Coronary artery (tissue), 2 donors: ENCODE measurements around the gene PTPRO.

Experiments used
- DNase-seq: peaks from one replicate; pipeline ENCODE4 v3.0.0-alpha.2; 2017; ENCODE audit warnings: low spot score
- H3K27ac ChIP-seq, 2 donors: fragments of 200-600 bp; sonication (generic); one replicate each; pipeline ENCODE4 v1.5.1; 2016 to 2019
- H3K4me3 ChIP-seq: fragments of 200-600 bp; sonication (generic); 2 replicates; pipeline ENCODE4 v1.5.1; 2016; ENCODE audit warnings: mild to moderate bottlenecking, moderate library complexity
- TF ChIP-seq, protein P1 (sequence below): fragments of 200-600 bp; sonication (generic); IDR thresholded peaks from one replicate; pipeline ENCODE4 v1.5.1; 2019; ENCODE audit warnings: antibody characterized with exemption

PTPRO gene

DNA sequence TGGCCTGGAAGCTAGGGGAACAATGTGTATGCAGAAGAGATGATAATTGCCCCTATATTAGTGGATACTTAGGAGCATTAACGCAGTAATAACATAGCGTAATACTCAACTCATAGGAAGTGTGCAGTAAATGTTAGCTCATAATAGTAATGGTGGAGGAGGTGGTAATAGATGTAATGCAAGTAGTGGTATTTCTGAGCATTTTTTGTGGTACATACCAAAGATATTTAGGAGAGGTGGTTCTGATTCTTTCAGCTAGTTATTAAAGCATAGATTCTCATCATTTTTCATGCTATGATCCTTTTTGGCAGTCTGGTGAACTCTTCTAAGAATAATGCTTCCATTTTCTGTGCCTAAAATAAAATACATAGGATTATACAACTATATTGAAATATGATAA is 233.1 kb downstream of the PTPRO start:
- no peak overlapping the region for H3K27ac ChIP-seq
- no peak overlapping the region for H3K4me3 ChIP-seq
- TF ChIP-seq, protein P1, sequence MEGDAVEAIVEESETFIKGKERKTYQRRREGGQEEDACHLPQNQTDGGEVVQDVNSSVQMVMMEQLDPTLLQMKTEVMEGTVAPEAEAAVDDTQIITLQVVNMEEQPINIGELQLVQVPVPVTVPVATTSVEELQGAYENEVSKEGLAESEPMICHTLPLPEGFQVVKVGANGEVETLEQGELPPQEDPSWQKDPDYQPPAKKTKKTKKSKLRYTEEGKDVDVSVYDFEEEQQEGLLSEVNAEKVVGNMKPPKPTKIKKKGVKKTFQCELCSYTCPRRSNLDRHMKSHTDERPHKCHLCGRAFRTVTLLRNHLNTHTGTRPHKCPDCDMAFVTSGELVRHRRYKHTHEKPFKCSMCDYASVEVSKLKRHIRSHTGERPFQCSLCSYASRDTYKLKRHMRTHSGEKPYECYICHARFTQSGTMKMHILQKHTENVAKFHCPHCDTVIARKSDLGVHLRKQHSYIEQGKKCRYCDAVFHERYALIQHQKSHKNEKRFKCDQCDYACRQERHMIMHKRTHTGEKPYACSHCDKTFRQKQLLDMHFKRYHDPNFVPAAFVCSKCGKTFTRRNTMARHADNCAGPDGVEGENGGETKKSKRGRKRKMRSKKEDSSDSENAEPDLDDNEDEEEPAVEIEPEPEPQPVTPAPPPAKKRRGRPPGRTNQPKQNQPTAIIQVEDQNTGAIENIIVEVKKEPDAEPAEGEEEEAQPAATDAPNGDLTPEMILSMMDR: no peak
- DNase-seq: no peak

DNA sequence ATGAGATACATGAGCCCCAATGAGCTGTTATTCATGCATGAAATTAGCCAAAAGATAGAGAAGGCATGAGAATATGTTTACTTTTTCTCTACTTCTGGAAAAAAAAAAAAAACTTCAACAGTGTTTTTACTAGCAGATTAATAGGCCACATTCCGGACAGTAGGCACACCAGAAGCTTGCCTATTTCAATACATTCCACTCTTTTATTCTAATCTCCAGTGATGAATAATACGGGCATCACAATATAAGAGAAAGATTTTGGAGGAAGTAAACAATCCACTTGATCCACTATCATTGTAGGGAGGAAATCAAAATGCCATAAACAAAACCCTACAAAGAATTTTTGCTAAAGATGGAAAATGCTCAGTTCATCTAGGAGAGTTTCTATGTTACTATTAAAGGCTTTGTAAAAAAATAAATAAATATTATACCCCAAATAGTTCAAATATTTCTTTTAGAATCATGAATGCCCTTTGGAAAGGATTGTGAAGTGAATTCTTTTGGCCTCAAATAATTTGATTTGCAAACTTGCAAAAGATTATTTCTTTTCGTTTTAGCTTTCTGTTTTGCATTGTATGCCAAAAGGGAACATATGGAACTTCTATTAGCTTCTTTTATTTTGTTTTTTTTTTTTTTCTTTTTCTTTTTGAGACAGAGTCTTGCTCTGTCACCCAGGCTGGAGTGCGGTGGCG is 234.2 kb downstream of the PTPRO start:
- Histone ChIP-seq H3K4me3 (peak overlapping the region; percentile 33), H3K27ac (peak overlapping the region; percentile 4 to 70)
- no peak for DNase-seq
- TF ChIP-seq, protein P1: no peak

DNA sequence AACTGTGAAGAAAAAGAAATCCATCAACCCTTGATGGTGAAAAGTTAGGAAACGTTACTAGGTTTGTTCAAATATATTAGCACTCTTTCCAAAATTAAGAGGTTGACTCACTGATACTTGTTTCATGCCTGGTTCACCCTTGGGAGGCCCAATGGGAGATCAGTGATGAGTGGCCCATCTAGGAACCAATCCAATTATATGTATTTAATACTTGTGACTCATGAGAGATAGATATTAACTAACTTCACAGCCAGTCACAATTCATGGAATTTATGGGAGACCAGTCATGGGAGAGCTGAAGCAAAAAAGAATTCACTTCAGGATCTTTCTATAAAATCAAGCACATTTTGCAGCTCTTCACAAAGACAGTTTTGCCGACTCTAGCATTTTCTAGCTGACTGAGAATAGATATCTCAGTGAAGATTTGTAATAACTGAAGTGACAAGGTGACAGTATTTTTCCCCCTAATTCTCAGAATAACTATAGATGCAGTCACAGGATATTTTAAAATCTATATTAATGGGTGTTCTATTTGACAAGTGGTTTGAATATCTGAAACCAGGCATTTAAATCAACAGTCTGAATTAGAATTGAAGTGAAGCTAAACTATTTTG is 236.7 kb downstream of the PTPRO start:
- peak overlapping the region; percentile 19 to 20 for H3K27ac ChIP-seq
- DNase-seq: no peak
- TF ChIP-seq, protein P1: no peak
- no peak overlapping the region for H3K4me3 ChIP-seq

DNA sequence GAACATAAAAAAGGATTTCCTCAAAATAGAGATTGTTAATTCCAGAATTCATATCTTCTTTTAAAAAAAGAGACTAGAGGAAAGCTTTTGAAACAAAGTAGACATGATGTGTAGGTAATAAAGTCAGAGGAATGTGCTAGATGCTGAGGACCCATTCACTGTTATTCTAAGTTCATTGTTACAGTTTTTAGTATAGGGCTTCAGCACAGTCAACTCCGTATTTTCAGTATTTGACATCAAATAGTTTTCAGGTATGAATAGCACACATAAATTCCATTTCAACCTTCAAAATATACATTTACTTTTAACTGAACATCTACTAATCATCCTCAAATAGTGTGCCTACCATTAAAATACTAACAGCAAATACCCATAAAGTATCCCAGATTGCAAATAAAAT is 239.1 kb downstream of the PTPRO start:
- no peak for DNase-seq
- Histone ChIP-seq H3K4me3 (no peak overlapping the region), H3K27ac (no peak overlapping the region)
- TF ChIP-seq, protein P1: no peak

DNA sequence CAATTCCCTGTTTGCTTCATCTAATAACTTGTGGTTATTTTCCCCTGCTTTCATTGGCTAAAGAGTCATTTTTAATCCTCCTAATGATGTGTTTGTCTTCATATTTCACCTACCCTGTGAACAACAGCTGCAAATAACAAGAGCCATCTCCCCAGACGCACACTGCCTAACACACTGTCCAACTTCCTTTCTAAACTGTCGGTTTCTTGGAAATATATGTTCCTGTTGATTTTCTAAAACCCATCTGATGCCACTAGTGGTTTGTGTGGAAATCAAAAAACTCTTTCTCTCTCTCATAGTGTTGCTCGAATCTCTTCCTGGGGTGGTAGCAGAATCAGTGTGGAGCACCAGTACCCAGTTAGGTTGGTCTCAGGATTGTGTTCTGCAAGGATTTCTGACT is 240.0 kb downstream of the PTPRO start:
- no peak for DNase-seq
- TF ChIP-seq, protein P1: no peak
- H3K4me3 ChIP-seq: no peak overlapping the region
- peak overlapping the region in 1 of 2 donors; percentile 14 for H3K27ac ChIP-seq

DNA sequence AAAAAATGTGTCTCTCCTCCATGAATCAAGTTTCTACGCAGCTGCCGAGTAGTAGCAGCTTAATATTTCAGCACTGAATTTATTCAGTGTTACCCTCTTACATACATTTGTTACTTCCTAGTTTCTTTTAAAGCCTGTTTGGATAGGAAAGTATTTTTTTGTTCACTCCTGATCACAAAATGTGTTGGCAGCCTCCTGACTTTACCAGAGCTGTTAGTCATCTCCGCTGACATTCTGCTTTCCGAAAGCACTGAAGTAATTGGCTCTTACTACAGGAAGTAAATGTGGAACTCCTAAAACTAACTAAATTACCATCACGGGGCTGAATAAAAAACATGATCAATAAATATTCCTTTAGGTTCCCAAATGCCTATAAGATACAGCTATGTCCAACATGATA is 241.4 kb downstream of the PTPRO start:
- TF ChIP-seq, protein P1: no peak
- H3K4me3 ChIP-seq: peak overlapping the region; percentile 44
- peak overlapping the region; percentile 46 to 58 for H3K27ac ChIP-seq
- no peak for DNase-seq

DNA sequence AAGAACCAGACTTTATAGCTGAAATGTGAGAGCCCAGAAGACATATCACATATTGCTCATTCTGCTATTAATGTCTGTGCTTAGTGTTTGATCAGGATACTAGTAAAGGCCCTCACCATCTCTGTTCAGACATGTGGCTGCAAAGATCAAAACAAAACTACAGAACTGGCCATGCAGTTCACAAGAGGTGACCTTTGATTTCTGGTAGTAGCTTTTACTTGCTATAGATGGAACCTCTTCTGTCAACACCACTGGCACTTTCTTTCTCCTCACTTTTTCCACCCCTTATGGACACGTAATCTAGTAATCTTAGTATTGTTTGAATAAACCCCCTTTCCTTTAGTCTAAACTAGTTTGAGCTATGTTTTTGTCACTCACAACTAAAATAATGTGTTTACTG is 252.0 kb downstream of the PTPRO start:
- no peak for DNase-seq
- Histone ChIP-seq H3K4me3 (no peak overlapping the region), H3K27ac (no peak overlapping the region)
- TF ChIP-seq, protein P1: no peak
